ENCODE data around the gene TEFM. TPM values are rescaled to one million over a fixed set of nuclear protein-coding genes. Genes with fewer than 3 reads are reported as not detected.

TEFM gene
- 10 to 100 TPM in 3 of 4 donors, 1 to 10 TPM in 1; 5.7 to 24.6 (median 10.6) TPM for total RNA-seq

- TF ChIP-seq CTCF (IDR thresholded peaks at IDR 0.05; ENCODE audit: low read depth), result no peak
Measured at GRCh38 chr17:30906101-30906911, at the start of gene TEFM. Gene TEFM, minus strand, starts transcription at chr17:30906238. Its CDS starts 40 bp downstream, at chr17:30906198.

GRCh38 chr17:30954046-30954830 is 48.2 kb upstream of the TEFM start:
- no peak for TF ChIP-seq CTCF (IDR thresholded peaks at IDR 0.05; ENCODE audit: low read depth)

- no peak for TF ChIP-seq CTCF (IDR thresholded peaks at IDR 0.05; ENCODE audit: low read depth)
Measured at GRCh38 chr17:30952638-30953393, 46.8 kb upstream of the TEFM start.

- TF ChIP-seq CTCF (IDR thresholded peaks at IDR 0.05; ENCODE audit: low read depth), result no peak
Measured at GRCh38 chr17:30950669-30951399, 44.8 kb upstream of the TEFM start.

- no peak for TF ChIP-seq CTCF (IDR thresholded peaks at IDR 0.05; ENCODE audit: low read depth)
Measured at GRCh38 chr17:30950189-30950588, 44.2 kb upstream of the TEFM start.

GRCh38 chr17:30947796-30948195 is 41.8 kb upstream of the TEFM start:
- no peak for TF ChIP-seq CTCF (IDR thresholded peaks at IDR 0.05; ENCODE audit: low read depth)
